GM10847 (cell line): ENCODE results near the gene MEGF9.

Experiments used
- POLR2A ChIP-seq: IDR thresholded peaks from 2 replicates; pipeline ENCODE4 v1.6.1; 2011; ENCODE audit not compliant: insufficient read length; ENCODE audit errors: extremely low read depth

The MEGF9 gene

DNA sequence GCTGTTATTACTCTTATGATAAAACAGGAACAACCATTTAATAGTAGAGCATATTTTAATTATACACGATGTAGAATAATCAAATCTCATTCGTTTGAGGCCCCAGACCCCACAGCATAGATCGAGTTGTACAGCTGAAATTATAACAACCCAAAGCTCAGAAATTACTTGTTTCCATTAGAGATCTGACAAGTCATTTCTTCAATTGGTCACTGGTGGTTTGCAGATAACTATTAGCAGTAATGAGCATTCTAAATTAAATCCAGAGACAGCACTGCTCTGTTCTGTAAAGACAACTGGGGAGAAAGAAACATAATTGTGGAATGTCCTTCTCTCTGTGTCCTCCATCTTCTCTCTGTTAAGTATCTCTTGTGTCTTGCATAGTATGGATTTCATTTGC, 147.2 kb downstream of the MEGF9 start:
- no peak for TF ChIP-seq POLR2A

DNA sequence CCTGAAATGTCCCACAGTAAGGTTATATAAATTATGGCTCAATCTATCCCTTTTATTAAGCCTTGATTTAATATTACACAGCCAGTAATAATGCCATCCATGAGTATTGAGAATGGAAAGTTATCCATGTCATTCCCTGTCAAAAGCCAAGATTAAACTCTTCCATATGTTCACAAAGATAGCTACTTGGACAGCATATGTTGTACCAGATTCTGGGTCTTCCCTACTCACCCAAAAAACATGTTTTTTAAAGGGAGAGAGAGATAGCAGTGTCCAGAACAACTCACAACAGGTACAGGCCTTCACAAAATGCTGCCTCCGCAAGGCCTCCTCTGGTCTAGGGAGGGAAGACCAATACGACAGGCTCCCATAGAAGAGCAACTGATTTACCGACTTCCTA, 149.7 kb downstream of the MEGF9 start:
- TF ChIP-seq POLR2A, result no peak

DNA sequence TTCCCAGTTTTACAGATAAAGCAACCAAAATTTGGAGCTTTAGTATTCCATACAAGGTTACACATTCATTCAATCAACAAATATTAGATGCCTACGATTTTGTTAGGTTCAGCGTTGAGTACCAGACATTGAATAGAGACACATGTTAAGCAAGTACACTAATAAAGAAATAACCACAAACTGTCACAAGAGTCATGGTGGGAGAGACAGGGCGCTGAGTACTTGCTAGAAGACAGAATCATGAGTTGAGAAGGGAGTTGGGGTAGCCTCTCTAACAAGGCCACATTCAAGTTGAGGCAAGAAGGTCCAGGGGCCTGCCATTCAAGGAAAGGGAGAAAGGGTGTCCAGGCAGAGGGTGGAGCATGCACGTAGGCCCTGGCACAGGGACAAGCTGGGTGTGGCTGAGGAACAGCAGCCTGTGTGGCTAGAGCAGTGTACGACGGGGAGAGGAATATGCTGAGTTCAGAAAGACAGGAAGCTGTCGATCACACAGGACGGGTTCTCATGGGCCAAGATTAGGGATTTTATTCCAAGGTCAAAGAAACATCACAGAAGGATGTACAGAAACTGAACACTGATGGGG, 151.3 kb downstream of the MEGF9 start:
- TF ChIP-seq POLR2A, result no peak

DNA sequence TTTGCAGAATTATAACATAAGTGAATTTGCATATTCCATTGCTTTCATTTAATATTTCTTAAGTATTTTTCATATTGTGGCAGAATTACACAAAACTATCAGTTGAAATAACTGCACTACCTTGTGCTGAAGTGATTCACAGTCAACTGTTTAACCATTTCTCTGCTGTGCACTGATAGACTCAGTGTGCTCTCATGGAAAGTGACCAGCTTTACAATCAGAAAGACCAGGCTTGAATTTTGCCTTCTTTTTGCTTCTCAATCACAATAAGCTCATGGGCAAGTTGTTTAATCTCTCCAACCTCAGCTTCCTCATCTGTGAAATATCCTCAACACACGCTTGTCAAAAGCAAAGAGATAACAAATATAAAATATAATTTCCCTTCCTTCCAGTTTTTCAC, 152.6 kb downstream of the MEGF9 start:
- no peak for TF ChIP-seq POLR2A

DNA sequence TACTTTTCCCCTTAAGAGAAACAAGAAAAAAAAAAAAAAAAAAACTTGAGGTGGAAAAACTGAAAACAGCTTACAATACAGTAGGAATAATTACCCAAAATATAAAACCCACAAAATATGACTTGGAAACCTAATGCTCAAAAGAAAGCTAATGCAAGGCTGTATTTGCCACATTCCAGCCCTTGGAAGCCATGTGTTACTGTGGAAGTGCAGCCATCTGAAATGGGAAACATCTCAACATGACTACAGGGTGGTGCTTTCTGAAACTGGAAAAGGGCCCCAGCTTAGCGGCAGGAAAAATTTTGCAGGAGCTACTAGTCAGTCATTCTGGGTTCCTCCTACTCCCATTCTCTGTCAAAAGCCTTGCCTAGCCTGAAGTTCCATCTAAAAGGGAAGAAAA, 154.7 kb downstream of the MEGF9 start:
- TF ChIP-seq POLR2A, result no peak

DNA sequence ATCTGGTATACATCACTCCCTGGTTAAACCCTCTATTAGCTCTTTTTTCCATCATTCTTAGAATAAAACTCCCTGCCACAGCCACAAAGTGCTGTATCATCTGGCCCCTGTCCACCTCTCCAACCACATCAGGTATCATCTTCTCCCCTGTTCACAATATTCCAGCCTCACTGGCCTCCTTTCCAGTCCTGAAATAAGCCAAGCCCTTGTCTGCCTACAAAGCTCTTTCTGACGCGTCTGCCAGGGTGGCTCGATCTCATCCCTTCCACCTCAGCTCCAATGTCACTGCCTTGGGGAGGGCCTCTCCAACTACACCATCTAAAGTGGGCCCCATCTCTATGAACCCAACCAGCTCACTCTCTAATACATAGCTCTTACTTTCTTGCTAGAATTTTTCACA, 155.8 kb downstream of the MEGF9 start:
- no peak for TF ChIP-seq POLR2A

DNA sequence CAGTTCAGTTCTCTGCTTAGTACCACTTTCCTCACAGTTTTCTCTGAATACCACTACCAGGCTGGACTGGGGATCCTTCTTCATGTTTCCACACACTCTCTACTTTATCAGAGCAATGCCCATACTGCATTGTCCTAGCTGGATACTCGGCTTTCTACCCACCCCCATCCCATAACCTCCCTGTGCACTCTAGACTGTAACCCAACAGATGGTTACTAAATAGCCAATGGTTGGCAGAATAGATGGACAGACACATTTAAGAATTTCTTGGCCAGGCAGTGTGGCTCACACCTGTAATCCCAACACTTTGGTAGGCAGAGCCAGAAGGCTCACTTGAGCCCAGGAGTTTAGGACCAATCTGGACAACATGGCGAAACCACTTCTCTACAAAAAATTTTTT, 157.1 kb downstream of the MEGF9 start:
- TF ChIP-seq POLR2A, result no peak

DNA sequence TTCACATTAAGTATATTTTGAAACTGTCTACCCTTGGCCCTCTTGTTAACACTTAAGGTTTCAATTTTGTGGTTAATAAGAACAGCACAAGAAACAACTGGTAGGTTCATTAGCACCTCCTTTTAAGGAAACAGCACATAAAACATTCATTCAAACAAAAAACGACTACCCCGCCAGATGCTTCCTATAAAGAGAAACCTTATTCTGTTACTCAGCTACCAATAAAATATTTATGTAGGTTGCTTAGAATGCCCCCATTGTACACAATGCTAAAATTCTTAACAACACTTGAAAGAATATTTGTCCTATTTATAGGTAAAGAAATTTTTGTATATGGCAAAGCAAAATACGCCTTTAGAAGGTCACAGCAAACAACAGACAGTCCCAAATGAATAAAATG, 157.5 kb downstream of the MEGF9 start:
- no peak for TF ChIP-seq POLR2A

DNA sequence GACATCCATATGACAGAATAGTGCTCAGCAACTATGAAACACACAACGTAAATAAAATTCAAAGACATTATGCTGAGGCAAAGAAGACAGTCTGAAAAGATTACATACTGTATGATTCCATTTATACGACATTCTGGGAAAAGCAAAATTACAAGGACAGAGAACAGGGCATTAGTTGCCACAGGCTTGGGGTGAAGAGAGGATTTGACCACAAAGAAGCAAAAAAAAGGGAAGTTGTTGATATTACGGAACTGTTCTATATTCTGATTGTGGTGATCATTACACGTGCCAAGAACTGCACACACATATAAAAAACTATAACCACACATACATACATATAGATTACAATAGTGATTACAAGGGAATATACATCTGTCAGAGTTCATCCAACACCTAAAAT, 158.4 kb downstream of the MEGF9 start:
- no peak for TF ChIP-seq POLR2A
